ENCODE data around the gene TAS1R1.

GRCh38 chr1:6578624-6579373 lies 23.7 kb downstream of the TAS1R1 start:
- TF ChIP-seq CTCF (IDR thresholded peaks at IDR 0.05; ENCODE audit: poor library complexity, severe bottlenecking) (no peak), EZH2 (IDR thresholded peaks at IDR 0.05; ENCODE audit: borderline replicate concordance, insufficient read depth, low read length, poor library complexity, severe bottlenecking) (no peak), RAD21 (conservative IDR thresholded peaks at IDR 0.05) (no peak), POLR2AphosphoS5 (IDR thresholded peaks at IDR 0.05) (no peak), SMC3 (conservative IDR thresholded peaks at IDR 0.05; ENCODE audit: poor library complexity) (no peak), TAF1 (IDR thresholded peaks at IDR 0.05; ENCODE audit: low read depth) (no peak), REST (IDR thresholded peaks at IDR 0.05; ENCODE audit: borderline replicate concordance) (no peak)

Measured in neural cell (in vitro differentiated cells).